GM19239 (cell line): ENCODE data around the gene HLA-F.

ENCODE experiments used
- DNase-seq: peaks from one replicate; pipeline ENCODE4 v3.0.0; 2011; ENCODE audit warnings: low spot score; ENCODE audit not compliant: insufficient read length
- FAIRE-seq: peaks from 2 replicates; lab custom pipeline; 2011; peaks lifted over from hg19 to GRCh38; lab: Jason Lieb, UNC

Gene HLA-F

GRCh38 chr6:29723262-29723665, at the start of gene HLA-F:
Gene HLA-F, plus strand, starts transcription at chr6:29723434. Its CDS starts 30 bp downstream, at chr6:29723464.
- FAIRE-seq (peak; percentile 98), DNase-seq (peak; percentile 69)

GRCh38 chr6:29674008-29674407, 49.2 kb upstream of the HLA-F start:
- DNase-seq = no peak
- no peak for FAIRE-seq

GRCh38 chr6:29675561-29675960, 47.7 kb upstream of the HLA-F start:
- FAIRE-seq = no peak
- DNase-seq = no peak

DNA sequence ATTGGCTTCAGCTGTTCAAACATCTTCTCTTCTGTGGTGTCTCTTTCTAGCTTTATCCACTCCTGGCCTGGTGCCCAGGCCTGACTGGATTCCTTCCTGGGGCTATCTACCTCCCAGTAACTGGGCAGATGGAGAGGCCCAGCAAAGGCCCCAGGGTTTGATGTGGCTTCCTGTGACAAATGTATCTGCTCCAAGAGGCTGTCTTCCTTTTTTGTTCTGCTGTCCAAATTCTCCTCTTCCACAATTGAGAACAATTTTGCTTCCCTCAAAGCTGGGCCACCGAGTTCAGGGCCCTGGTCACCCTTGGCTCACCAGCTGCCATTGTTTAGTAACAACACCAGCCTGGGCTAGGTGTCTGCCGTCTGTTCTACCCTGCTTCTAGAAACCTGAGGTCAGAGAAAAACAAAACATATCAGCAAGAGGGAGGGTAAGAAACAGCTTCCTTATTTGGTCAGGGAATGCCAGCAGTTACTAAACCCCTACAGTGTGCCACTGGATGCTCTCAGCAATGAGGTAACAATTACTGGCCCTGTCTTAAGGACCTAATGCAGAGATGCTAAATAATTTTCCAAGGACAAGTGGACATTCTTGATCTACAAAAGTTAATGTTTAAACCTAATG, 46.1 kb upstream of the HLA-F start:
- FAIRE-seq (no peak), DNase-seq (no peak)

DNA sequence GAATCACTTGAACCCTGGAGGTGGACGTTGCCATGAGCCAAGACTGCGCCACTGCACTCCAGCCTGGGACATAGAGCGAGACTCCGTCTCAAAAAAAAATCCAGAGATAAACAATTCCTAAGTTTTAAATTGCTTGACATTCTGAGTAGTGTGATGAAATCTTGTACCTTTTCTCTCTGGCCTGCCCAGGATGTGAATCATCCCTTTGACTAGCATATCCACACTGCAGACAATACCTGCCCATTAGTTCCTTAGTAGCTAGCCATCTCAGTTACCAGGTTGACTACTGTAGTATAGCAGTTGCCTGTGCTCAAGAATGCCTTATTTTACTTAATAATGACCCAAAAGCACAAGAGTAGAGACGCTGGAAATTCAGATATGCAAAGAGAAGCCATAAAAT, 45.1 kb upstream of the HLA-F start:
- FAIRE-seq (no peak), DNase-seq (no peak)

- DNase-seq = no peak
- no peak for FAIRE-seq
Measured at GRCh38 chr6:29679962-29680361, 43.3 kb upstream of the HLA-F start.

- no peak for FAIRE-seq
- no peak for DNase-seq
Measured at GRCh38 chr6:29680416-29680815, 42.8 kb upstream of the HLA-F start.

- no peak for DNase-seq
- no peak for FAIRE-seq
Measured at GRCh38 chr6:29680904-29681303, 42.3 kb upstream of the HLA-F start, which contains the start of gene ZFP57. Gene ZFP57, minus strand, starts transcription at chr6:29681152. Its CDS starts 4,149 bp downstream, at chr6:29677003.

DNA sequence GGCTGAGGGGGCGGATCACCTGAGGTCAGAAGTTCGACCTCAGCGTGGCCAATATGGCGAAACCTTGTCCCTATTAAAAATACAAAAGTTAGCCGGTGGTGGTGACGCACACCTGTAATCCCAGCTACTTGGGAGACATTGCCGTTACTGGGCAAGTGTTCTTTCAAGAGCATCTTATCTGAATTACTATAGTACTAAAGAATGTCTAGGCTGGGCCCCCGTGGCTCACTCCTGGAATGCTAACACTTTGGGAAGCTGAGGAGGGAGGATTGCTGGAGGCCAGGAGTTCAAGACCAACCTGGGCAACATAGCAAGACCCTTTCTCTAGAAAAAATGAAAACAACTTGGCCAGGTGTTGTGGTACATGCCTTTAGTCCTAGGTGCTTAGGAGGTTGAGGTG, 41.4 kb upstream of the HLA-F start:
- FAIRE-seq (no peak), DNase-seq (no peak)

- FAIRE-seq = no peak
- DNase-seq = no peak
Measured at GRCh38 chr6:29685718-29686326, 37.4 kb upstream of the HLA-F start.

- no peak for FAIRE-seq
- no peak for DNase-seq
Measured at GRCh38 chr6:29694637-29695036, 28.6 kb upstream of the HLA-F start.

DNA sequence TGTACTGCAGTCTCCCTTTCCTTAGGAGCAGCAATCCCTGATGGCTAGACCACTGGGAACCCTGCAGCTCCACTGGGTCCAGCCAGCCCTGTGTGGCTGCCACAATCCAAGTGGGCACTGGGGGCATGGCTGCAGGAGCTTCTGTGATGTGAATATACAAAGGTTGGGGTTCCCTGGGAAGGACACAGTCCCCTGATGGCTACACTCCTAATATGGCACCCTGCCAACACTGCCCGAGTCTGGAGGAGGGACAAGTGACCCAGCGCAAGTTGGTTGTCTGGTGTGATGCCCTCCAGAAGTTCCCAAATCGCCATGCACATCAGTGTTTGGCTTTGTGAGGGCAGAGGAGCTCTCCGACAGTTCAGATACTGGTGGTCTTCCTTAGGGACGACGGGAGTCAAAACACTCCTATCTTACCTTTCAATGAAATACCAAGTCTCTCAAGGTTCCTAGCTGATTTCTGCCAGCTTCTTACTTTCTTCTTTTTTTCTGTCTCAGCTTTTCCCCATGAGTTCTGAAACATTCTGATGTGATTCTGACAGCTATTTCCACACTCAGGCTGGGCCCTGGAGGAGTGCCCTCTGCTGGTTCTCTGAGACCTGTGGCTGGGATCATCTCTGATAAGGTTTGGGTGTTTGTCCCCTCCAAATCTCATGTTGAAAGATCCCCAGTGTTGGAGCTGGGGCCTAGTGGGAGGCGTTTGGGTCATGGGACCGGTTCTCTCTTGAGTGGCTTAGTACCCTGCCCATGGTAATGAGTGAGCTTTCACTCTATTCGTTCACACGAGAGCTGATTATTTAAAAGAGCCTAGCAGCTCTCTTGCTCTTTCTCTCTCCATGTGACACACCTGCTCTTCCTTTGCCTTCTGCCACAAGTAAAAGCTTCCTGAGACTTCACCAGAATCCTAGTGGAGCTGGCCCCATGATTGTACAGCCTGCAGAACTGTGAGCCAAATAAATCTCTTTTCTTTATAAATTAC, 26.8 kb upstream of the HLA-F start:
- FAIRE-seq = no peak
- DNase-seq = no peak

DNA sequence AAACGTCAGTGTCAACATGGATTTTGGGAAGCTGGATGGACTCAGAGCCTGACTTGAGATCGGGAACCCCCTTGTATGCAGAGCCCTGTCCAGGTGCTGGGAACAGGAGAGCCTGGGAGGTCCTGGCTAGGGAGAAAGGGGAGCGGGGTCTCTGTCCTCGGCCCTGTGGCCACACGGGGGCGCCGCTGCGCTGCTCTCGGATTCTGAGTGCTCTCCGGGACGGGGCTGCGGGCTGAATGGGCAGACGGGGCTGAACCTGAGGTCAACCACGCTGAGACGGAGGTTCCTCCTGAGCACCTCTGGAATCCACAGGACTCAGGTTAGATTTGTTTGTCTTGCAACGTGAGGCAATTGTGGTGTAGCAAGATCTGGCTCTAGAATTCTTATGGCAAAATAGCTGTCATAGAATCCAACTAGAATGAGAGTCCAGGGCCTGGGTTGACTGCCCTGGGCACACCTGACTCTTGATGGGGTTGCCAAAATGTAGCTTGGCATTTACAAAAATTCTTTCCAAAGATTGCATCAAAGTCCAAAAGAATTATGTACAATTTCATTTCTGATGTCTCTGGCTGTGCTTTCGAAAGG, 20.6 kb upstream of the HLA-F start:
- no peak for FAIRE-seq
- no peak for DNase-seq

- FAIRE-seq = no peak
Measured at GRCh38 chr6:29705389-29706231, 17.6 kb upstream of the HLA-F start.

DNA sequence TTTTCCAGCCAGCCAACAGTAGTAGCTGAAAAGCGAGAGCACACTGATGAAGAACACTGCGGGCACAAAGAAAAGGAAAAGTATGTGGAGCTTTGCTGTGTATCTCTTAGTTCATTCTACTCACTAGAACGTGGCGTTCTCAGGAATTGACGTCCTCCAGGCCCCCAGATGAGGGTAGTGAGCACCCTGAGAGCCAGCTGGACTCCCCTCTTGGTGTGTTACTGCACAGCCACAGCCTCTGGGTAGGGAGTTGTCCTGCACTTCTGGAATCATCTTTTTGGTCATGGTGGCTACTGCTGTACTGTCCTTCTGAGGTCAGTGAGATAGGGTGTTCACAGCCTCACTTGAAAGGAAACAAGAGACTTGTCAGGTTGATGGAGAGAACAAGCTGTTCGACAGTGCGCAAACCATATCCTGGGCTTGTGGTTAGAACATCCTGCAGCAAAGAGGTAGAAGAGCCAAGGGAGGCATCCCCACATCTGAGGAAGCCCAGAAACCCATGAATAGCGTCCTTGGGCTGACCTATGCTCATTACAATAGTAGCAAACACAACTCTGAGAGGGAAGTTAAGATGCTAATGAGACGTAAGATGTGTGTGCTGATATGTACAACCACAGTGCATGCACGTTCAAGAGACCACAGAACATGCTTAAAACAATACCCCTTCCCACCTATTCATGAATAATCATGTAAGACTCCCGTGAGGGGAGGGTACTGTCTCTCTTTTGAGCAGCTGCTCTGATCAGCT, 14.6 kb upstream of the HLA-F start:
- peak; percentile 56 for FAIRE-seq
- DNase-seq = no peak

More at GRCh38 chr6:29705389-29706231, 17.6 kb upstream of the HLA-F start:
- no peak for DNase-seq

- FAIRE-seq = no peak
- DNase-seq = no peak
Measured at GRCh38 chr6:29709188-29709587, 14.0 kb upstream of the HLA-F start.

GRCh38 chr6:29710281-29710941, 12.8 kb upstream of the HLA-F start:
- FAIRE-seq = no peak
- DNase-seq = no peak

GRCh38 chr6:29720863-29721262, 2.4 kb upstream of the HLA-F start:
- DNase-seq = no peak
- no peak for FAIRE-seq
